Suprapubic skin (tissue), 4 donors: ENCODE results near the gene SGCE. TPM values are rescaled to one million over a fixed set of nuclear protein-coding genes. Genes with fewer than 3 reads are reported as not detected.

Experiments
- DNase-seq, 2 donors: peaks; one replicate each; pipeline ENCODE4 v3.0.0-alpha.2; 2019; ENCODE audit warnings: low spot score in 2 of 2
- H3K27ac ChIP-seq: fragments of 200-600 bp; sonication (generic); one replicate; pipeline ENCODE4 v1.5.1; 2019
- H3K27me3 ChIP-seq: fragments of 200-600 bp; sonication (generic); one replicate; pipeline ENCODE4 v1.5.1; 2019
- H3K36me3 ChIP-seq: fragments of 200-600 bp; sonication (generic); one replicate; pipeline ENCODE4 v1.5.1; 2019
- H3K4me1 ChIP-seq: fragments of 200-600 bp; sonication (generic); one replicate; pipeline ENCODE4 v1.5.1; 2019
- H3K4me3 ChIP-seq: fragments of 200-600 bp; sonication (generic); one replicate; pipeline ENCODE4 v1.5.1; 2019; ENCODE audit warnings: mild to moderate bottlenecking
- H3K9me3 ChIP-seq: fragments of 200-600 bp; sonication (generic); one replicate; pipeline ENCODE4 v1.5.1; 2019
- EP300 ChIP-seq: sonication (generic); formaldehyde crosslinking; IDR thresholded peaks from one replicate; pipeline ENCODE4 v1.6.1; 2017; ENCODE audit warnings: antibody characterized with exemption
- POLR2A ChIP-seq, 2 donors: fragments of 450-650 bp; IDR thresholded peaks; one replicate each; pipeline ENCODE4 v1.6.1; 2017; ENCODE audit warnings: antibody characterized with exemption in 2 of 2, mild to moderate bottlenecking in 2 of 2, moderate library complexity in 2 of 2
- POLR2AphosphoS5 ChIP-seq, 3 donors: sonication (generic); formaldehyde crosslinking; IDR thresholded peaks; one replicate each; pipeline ENCODE4 v1.6.1; 2017; ENCODE audit warnings: antibody characterized with exemption in 3 of 3
- WGBS: methylation state at CpG from one replicate; pipeline ENCODE4 v1.1.5; 2018; 5-methylcytosine and 5-hydroxymethylcytosine counted together
- total RNA-seq, 4 donors: library from RNA; depleted of rRNA; stranded (reverse); fragments of >200 nt; gene quantifications; one replicate each; pipeline ENCODE4 v1.1.0, GENCODE V29; 2016
- TF ChIP-seq, protein P1 (sequence below), 2 donors: fragments of 200-600 bp in 1 of 2; fragments of 450-650 bp in 1 of 2; sonication (generic) in 1 of 2; IDR thresholded peaks; one replicate each; pipeline ENCODE4 v1.5.1; 2016 to 2019; ENCODE audit warnings: antibody characterized with exemption in 2 of 2, mild to moderate bottlenecking in 1 of 2, moderate library complexity in 1 of 2

The SGCE gene
- total RNA-seq, 4 donors from 2014 or later, result 6.3 to 20.0 (median 13.2) TPM

DNA sequence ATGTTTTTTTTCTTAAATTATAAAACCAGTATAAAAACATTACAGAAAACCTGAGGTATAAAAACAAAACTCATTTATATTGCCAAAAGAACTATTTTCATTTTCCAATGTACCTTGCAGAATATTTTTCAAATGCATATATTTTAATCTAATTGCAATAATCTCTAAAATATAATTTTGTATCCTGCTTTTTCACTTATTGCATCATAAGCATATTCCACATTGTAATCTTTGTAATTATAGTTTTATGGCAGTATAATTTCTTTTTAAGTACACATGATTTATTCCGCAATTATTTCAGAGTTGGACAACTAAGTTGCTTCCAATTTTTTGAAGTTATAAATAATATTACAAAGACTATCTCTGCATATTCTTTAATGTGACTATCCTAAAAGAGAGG, 43.7 kb downstream of the SGCE start:
- Histone ChIP-seq H3K4me1 (no peaks in the 10 kb centered on the region), H3K27me3 (no peaks in the 10 kb centered on the region), H3K36me3 (no peaks in the 10 kb centered on the region), H3K27ac (no peak overlapping the region), H3K4me3 (no peak overlapping the region), H3K9me3 (no peaks in the 10 kb centered on the region)
- no peak for DNase-seq
- WGBS, result 83% methylated on average over 1 of the region's 1 CpG
- TF ChIP-seq POLR2A (IDR thresholded peaks at IDR 0.05) (no peak), EP300 (no peak), POLR2AphosphoS5 (IDR thresholded peaks at IDR 0.05) (no peak)
- TF ChIP-seq, protein P1, sequence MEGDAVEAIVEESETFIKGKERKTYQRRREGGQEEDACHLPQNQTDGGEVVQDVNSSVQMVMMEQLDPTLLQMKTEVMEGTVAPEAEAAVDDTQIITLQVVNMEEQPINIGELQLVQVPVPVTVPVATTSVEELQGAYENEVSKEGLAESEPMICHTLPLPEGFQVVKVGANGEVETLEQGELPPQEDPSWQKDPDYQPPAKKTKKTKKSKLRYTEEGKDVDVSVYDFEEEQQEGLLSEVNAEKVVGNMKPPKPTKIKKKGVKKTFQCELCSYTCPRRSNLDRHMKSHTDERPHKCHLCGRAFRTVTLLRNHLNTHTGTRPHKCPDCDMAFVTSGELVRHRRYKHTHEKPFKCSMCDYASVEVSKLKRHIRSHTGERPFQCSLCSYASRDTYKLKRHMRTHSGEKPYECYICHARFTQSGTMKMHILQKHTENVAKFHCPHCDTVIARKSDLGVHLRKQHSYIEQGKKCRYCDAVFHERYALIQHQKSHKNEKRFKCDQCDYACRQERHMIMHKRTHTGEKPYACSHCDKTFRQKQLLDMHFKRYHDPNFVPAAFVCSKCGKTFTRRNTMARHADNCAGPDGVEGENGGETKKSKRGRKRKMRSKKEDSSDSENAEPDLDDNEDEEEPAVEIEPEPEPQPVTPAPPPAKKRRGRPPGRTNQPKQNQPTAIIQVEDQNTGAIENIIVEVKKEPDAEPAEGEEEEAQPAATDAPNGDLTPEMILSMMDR (IDR thresholded peaks at IDR 0.05), result no peak

DNA sequence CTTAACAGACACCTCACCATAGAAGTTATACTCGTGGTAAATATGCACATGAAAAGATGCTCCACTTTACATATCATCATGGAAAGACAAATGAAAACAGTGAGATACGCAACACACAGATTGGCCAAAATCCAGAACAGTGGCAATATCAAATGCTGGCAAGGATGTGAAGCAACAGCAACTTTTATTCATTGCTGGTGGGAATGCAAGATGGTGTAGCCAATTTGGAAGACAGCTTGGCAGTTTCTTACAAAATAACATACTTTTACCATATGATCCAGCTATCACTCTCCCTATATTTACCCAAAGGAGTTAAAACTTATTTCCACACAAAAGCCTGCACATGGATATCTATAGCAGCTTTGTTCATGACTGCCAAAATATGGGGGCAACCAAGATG, 46.4 kb downstream of the SGCE start:
- DNase-seq, result no peak
- Histone ChIP-seq H3K27ac (no peak overlapping the region), H3K36me3 (no peaks in the 10 kb centered on the region), H3K4me3 (no peak overlapping the region), H3K4me1 (no peaks in the 10 kb centered on the region), H3K27me3 (no peaks in the 10 kb centered on the region), H3K9me3 (no peaks in the 10 kb centered on the region)
- WGBS, result 86% methylated on average over 2 of the region's 2 CpGs
- TF ChIP-seq POLR2A (IDR thresholded peaks at IDR 0.05), result no peak
- TF ChIP-seq EP300, result no peak
- TF ChIP-seq, protein P1 (IDR thresholded peaks at IDR 0.05), result no peak
- TF ChIP-seq POLR2AphosphoS5 (IDR thresholded peaks at IDR 0.05), result no peak

DNA sequence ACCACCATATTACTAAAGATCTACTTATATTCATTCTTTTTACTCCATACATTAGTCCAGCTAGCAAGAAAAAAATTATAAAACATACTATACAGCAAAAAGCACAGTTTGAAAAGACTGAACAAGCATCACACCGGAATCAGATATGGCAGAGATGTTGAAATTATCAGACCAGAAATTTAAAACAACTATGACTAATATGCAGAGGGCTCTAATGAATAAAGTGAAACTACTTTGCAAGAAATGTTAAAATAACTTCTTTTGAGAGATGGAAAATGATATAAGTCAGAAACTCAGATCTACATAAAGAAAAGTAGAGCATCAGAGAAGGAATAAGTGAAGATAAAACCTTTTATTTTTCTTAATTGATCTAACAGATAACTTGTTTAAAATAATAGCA, 50.9 kb downstream of the SGCE start:
- no peak for TF ChIP-seq EP300
- TF ChIP-seq POLR2AphosphoS5 (IDR thresholded peaks at IDR 0.05), result no peak
- no peak for TF ChIP-seq POLR2A (IDR thresholded peaks at IDR 0.05)
- TF ChIP-seq, protein P1 (IDR thresholded peaks at IDR 0.05), result no peak
- H3K27me3 ChIP-seq, result no peaks in the 10 kb centered on the region
- no peak for DNase-seq
- no peak overlapping the region for H3K4me3 ChIP-seq
- no peak overlapping the region for H3K27ac ChIP-seq
- 87% methylated on average over 1 of the region's 1 CpG for WGBS
- no peaks in the 10 kb centered on the region for H3K36me3 ChIP-seq
- H3K9me3 ChIP-seq, result no peaks in the 10 kb centered on the region
- H3K4me1 ChIP-seq, result no peaks in the 10 kb centered on the region

DNA sequence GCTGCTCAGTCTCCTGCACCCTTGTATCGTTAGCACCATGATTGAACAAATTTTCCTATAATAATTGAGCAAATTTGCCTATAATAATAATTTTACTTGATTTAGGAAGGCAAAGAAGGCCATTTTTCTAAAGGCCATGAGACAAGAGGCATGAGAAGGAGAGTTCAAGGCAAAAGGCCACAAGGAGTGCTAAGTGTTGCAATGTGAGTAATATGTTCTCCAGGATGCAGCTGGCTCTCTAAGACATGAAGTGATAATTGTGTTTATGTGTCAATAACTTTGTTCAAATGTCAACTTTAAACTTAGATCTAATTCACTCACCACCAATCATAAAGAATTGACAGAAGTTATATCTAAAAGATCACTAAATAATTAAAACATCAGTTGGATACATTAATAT, 53.8 kb downstream of the SGCE start:
- DNase-seq, result no peak
- no peak for TF ChIP-seq POLR2A (IDR thresholded peaks at IDR 0.05)
- TF ChIP-seq POLR2AphosphoS5 (IDR thresholded peaks at IDR 0.05), result no peak
- TF ChIP-seq, protein P1 (IDR thresholded peaks at IDR 0.05), result no peak
- no peak for TF ChIP-seq EP300
- Histone ChIP-seq H3K4me3 (no peak overlapping the region), H3K36me3 (no peaks in the 10 kb centered on the region), H3K27me3 (no peaks in the 10 kb centered on the region), H3K9me3 (no peaks in the 10 kb centered on the region), H3K4me1 (no peaks in the 10 kb centered on the region), H3K27ac (no peak overlapping the region)
- 95% methylated on average over 1 of the region's 1 CpG for WGBS

DNA sequence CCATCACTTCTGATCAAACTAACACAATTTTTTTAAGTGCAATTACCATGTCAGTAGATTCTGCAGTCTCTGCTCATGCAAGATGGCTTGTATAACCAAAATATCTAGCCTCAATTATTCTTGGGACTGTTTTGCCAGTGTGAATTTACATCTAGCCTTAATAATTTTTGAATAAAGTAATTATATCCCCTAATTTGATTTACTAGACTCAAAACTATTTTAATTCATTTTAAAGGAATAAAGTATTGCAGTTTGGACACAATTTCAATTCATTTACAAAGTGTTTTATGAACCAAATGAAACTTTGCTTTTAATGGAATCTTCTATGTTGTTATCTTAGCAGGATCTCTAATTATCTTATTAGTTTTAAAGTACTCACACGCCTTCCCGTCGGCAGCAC, 55.7 kb downstream of the SGCE start:
- Histone ChIP-seq H3K36me3 (no peaks in the 10 kb centered on the region), H3K27me3 (no peaks in the 10 kb centered on the region), H3K27ac (no peak overlapping the region), H3K4me1 (no peaks in the 10 kb centered on the region), H3K4me3 (no peak overlapping the region), H3K9me3 (no peaks in the 10 kb centered on the region)
- no peak for TF ChIP-seq POLR2AphosphoS5 (IDR thresholded peaks at IDR 0.05)
- TF ChIP-seq, protein P1 (IDR thresholded peaks at IDR 0.05), result no peak
- TF ChIP-seq POLR2A (IDR thresholded peaks at IDR 0.05), result no peak
- TF ChIP-seq EP300, result no peak
- no peak for DNase-seq
- WGBS, result 63% methylated on average over 3 of the region's 3 CpGs
